CD4-positive, alpha-beta T cell treated with Interleukin-21 for 1 hour (primary cell): ENCODE results near the gene RBMS2.

Experiments
- DNase-seq: peaks from one replicate; pipeline ENCODE4 v3.0.0-alpha.2; 2020

RBMS2 gene

DNA sequence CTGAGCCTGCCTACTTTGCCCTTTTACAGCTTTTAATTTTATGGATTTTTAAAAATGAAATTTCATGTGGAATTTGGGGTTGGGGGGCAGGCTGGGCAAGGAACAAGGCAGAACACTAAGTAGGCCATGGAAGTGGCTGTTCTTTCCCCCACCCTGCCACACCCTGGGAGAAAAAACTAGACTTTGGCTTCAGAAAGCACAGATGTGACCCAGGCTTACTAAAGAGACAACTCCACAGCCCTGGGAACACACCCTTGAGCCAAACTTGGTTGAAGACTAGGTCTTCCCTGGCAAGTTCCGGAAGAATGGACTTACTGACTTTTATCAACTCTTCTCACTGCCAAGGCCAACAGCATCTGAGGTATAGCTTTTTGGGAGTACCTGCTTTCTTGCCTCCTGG, 68.2 kb downstream of the RBMS2 start:
- no peak for DNase-seq

DNA sequence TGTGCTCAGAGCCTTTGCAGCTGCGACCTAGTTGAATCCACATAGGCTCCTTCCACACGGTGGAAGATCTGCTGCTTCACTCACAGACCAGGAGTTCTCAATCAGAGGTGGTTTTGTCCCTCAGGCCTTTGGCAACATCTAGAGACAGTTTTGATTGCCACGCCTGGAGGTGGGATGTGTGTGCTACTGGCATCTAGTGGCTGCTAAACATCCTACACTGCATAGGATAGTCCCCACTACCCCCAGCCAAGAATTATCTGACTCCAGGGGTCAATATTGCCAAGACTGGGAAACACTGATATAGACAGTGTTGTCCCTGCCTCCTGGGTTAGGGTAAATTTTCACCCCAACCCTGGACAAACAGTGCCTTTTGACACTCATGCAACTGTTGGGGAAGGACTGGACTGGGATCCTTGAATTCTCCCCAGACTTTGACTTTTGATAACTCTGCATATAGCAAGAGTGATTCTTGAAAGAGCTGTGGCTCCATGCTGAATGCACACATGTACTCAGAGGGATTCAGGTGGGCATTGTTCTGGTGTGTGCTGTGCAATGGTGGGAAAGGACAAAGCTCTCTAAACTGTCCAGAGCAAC, 68.7 kb downstream of the RBMS2 start:
- DNase-seq = peak; percentile 17

DNA sequence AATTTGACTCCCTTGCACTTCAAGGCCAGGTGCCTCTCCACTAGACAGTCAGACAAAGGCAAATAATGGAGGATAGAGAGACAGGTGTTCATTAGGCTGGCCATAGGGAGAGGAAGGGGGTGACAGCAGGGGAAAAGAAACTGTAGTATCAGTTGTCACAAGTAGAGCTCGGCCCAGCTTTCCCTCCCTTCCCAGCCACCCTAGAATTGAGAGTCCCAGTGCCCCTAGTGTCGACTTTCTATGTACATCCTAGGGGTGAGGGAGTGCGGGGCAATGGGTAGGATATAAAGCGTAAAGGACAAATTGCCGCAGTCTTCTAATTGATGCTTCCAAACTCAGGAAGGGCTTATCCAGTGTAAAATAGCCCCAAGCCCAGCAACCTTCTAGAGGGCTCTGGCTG, 69.5 kb downstream of the RBMS2 start:
- no peak for DNase-seq

DNA sequence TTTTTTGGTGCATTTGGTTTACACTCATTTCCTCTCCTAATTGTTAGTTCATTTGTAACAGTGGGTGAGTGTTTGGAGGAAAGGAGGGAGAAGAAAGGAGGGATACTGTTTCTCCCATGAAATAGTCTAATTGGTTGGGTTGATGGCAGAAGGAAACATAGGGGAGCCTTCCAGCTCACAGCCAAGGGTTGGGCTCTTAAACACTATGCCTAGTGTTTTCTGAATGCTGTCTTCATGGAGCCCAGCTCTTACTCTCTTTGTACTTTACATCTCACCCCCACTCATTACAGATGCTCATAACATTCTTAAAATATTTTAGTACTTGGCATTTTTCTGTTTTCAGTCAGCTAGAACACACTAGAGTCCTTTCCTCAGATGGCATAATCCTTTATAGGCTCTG, 70.3 kb downstream of the RBMS2 start:
- DNase-seq = no peak

DNA sequence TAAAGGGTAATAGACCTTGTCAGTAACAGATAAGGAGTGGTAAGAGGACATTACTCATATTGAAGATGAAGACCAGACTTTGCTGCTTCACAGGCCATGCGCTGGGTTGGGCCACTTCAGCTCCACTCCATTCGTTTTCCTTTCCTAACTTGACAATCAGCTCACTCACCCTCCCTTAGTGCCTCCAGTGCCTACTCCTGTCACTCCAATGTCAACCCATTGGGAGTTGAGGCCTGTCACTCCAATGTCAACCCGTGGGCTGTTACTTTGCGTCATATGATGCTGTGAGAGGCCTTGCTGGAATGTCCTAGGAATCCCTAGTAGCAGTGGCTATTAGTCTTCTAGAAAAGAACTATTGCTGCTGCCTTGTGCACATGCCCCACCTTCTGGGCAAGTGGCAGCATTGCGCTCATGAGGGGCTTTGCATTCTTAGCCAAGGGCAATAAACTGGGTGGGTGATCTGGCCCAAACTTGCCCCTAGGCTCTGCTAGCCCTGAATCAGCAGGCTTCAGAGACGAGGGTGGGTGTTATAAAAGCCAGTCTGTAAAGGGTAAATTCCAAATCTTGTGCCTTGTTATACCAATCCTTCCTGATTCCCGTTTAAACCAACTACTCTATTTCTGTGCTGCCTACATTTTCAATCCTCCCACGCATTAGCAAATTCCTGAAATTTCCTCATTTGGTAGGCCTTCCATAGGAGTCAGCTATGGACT, 72.4 kb downstream of the RBMS2 start:
- peak; percentile 68 for DNase-seq

DNA sequence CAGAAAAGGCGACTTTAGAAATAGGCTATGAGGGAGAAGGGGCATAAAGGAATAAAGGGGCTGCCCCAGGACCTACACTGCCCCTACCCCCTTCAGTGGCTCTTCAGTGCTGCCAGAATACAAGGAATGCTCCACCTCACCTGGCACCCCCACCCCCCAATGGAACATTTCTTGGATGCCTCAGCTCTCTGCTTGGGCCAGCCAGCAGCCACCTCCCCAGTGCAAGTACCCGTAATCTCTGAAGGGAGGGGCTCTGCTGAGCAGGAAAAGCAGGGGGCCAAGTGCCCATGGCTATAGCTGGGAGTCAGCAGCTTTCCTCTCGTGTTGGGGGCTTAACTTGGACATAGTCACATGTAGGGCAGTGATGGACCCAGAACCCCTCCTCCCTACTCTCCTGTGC, 75.2 kb downstream of the RBMS2 start:
- no peak for DNase-seq

DNA sequence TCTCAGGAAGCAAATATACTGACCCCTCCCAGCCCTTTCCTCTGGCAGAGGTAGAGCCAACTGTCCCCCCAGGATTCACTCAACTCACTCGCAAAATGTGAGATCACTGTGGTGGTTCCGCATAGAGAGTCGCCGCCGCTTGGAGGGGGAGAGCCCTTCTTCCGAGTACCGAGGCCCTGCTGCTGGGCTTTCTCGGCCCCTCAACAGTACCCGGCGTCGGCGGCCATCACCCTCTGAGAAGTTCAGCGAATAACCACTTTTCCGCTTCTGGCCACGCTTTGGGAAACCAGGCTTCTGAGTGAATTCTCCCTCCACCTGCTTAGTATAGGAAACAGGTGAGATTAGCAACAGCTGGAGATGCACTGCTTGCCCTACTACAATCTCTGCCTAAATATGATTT, 77.4 kb downstream of the RBMS2 start:
- no peak for DNase-seq

- DNase-seq = no peak
These were observed 78.2 kb downstream of the RBMS2 start for GRCh38 chr12:56599797-56600196.

DNA sequence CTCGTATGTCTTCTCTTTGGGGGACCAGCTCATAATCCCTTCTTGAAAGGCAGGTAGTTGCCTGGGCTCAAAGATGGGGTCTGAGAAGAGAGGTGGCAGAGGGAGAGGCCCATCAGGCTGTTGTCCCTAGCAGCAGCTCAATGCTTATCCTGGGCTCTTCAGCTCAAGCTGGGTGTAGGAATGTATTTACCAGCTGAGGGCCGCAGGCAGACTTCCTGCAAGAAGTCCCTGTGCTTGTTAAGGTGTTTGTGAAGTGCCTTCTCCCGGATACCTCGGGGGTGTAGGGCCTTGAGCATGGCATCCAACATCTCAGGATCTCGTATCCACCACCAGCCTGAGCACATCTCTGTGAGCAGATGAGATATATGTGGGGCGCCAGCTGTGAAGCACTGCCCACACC, 79.1 kb downstream of the RBMS2 start:
- DNase-seq = no peak

DNA sequence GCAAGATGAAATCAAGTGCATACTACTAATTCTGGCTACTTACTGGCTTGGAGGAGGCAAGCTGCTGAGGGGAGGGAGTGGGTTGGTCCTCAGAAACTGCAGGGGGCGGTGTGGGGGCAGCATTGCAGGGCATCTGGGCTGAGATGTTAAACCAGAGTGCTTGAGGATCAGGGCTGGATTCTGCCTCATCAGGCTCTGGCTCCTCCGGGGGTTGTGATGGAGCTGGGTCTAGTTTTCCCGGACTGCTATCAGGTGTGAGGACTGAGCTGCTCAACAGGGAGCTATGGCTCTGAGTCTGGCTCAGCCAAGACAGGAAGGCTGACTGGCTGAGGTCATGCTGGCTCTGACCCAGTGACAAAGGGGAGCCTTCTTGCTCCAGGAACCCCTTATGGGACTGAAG, 79.9 kb downstream of the RBMS2 start:
- DNase-seq = peak; percentile 37

DNA sequence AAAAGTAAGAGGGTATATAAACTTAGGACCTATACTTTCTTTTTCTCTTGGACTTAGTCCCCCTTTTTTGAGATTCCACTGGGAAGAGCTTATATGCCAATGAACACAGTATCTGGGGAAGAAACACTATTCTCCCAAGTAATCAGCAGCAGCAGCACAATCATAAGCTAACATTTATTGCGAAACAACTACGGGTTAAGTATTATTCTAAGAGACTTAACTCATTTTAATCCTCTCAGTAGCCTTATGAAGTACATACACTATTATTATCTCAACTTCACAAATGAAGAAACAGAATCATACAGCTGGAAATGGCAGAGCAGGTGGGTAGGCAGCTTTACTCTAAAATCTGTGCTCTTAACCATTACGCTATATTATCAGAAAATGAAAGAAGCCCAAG, 80.6 kb downstream of the RBMS2 start:
- no peak for DNase-seq

- no peak for DNase-seq
These were observed 82.7 kb downstream of the RBMS2 start for GRCh38 chr12:56604355-56604754.

GRCh38 chr12:56614627-56615026, 93.0 kb downstream of the RBMS2 start:
- DNase-seq = no peak

GRCh38 chr12:56616244-56616643, 94.6 kb downstream of the RBMS2 start:
- no peak for DNase-seq

DNA sequence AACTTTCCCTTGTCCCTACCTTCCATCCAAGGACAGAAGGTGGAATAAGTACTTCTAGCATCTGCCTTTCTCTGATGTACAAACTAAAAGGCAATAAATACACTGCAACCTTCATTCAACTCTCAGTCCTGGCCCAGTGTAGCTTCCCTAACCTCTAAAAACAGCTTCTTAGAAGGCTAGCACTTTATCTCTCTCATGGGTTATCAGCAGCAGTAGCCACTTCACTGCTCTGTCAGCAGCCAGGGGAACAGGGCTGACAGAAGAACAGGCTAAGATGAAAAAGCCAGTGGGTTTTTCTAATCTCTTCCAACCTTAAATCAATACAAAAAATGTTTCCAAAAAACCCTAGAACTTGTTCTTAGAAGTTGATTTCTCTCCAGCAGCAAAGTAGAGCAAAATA, 95.3 kb downstream of the RBMS2 start:
- no peak for DNase-seq

GRCh38 chr12:56622535-56622934, 100.9 kb downstream of the RBMS2 start:
- no peak for DNase-seq

DNA sequence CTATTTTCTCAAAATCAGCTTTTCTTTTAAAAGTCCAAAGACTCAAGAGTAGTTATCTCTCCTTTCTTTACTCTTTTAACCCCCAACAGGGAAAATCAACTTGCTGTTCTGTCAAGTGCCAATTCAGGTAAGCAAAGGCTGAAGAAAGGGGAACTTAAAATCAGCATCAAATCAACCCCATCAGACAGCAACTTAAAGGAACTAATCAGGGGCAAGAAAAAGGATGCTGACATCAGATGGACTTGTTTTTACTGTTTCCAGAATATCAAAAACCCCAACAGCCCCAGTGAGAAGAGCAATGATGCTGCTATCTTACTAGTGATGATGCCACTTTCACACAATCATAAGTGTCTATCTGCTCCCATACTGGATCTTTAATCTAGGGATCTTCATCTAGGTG, 105.1 kb downstream of the RBMS2 start:
- DNase-seq = no peak

DNA sequence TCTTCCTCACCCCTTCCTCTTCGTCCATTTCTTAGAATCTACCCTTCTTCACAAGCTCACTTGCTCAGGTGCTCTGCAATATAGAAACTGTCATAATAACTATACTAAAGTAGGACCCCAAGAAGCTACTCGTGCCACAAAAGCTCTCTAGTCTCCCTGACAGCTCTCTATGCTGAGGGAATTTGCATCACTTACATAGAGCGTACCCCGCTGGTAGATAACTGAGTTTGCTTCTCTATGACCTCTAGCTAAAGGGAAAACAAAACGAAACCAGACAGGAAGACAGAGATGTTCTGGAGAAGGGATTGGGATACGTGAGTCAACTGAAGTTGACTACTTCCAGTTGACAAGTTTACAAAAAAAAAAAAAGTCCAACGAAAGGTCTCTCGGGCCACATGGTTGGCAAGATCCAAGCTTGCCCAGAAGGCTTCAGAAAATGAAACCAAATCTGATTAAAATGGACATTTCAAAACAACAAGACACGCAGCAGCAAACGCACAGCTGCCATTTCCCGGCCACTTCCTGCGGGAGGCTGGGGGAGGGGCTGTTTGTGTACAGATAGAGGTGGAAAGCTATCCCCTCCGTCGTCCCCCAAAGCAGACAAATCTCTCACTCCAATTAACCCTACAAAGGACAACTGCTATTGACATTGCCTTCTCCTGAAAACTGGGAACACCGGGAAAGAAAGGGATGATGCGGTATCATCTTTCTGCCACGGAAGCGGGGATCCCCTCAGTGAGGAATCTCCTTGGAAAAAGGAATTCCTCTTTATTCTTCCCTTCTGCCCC, 107.2 kb downstream of the RBMS2 start:
- DNase-seq = peak; percentile 79

DNA sequence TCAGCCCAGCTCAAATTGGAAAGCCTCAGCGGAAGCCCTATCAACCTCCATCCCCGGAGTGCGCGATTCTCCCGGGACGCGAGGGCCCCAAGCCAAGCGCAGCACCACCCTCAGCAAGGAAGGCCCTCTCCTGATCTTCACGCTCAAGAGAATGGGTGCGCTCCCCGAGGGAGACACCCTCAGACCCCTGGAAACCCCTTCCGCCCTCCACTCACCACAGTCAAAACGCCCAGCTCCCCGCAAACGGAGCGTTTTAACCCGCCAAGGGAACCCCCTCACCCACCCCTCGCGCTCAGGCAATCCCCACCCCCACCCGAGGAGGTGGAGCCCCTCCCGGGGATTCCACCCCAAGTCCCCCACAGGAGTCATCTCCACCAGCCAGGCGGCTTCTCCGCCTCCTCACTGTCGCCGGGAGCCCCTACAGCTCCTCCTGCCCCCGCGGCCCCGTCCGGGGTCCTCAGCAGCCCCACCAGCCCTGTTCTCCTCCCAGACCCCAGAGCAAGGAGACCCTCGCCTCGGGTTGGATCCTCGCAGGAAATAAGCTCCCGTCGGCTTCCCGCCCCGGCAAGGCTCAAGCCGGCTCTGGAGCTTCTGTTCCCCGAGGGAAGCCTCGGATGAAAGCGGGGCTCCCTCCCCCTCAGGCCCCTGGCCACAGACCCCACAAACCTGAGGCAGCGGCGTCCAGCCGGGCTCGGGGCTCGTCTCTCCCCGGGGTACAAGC, 108.0 kb downstream of the RBMS2 start:
- peak; percentile 60 for DNase-seq

GRCh38 chr12:56630180-56630632, 108.6 kb downstream of the RBMS2 start, which contains the start of gene BAZ2A:
TSS of gene BAZ2A (minus strand) at chr12:56630326. CDS start at chr12:56617530, 12,796 bp downstream.
- peak; percentile 86 for DNase-seq

DNA sequence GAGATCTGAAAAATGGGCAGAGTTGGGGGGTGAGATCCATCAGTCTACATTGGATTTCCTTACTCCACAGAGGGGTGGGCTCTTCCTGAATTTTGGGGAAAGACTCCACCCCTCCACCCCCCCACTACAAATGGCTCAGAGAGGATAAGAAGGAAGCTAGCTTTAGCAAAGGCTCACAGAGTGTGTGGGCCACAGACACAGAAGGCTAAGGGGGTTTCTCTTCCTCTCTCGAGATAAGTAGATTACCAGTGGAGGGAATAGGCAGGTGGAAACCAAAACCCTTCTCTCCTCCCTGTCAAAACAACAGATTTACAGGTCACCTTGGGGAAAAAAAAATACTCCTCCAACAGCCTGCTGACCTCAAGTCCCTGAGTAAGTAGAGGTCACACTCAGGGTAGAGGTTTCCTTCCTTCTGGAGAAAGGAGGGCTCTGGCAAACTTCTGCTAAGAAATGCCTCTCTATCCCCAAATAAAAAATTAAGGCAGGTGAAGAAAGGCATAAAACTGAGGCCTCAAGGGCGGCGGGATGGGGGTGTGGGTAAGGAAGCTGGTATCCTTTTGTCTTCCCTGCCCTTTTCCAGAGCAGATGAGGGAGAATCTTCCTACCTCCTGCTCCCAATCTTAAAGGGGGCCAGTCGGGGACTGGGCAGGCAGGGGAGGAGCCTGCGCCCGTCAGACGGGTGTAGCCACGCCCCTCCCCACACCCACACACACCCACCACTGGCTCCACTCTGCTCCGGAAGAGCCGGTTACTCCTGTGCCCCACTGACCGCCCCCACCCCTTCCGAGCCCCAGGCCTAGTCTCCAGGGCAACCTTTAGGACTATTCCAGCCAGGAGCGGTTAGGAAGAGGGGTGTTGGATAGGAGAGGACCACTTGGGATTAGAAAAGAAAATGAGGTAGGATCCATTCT, 110.4 kb downstream of the RBMS2 start:
- DNase-seq = peak; percentile 61
